Measurements from ENCODE around the gene CNTNAP5. TPM values are rescaled to one million over a fixed set of nuclear protein-coding genes. Genes with fewer than 3 reads are reported as not detected.

Gene CNTNAP5
- not detected in 2 replicates for total RNA-seq

DNA sequence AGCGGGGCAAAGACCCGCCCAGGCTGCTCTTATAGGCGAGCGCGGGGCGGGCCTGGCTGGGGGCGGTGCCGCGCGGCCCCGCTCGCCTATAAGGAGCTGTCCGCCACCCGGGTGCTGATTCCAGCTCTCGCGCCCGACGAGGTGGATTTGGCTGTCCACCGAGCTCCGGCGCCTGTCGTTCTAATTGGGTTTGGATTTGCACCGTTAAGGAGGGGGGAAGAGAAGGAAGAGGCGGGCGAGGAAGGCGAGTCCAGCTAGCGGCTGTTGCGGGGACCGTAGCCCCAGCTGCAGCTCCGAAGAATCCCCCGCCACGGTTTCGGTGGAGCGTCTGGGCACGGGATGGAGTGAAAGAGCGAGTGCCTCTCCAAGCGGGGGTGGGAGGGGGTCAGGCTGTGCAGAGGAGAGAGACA, at the start of gene CNTNAP5:
TSS of gene CNTNAP5 (plus strand) at position 117 of the 410 bp plus-strand sequence. CDS start 364 bp downstream, outside the sequence.

